Activated T-cell treated with anti-CD3 and anti-CD28 coated beads, Interleukin-2, amount 50 U/mL, for 24 hours (primary cell): ENCODE results near the gene FAM72B.
"Not testable (repeated sequence)": the region's sequence is repeated elsewhere in the genome, so short reads cannot be mapped to it uniquely, and the experiment has no call there.

ENCODE experiments used
- DNase-seq: peaks from one replicate; pipeline ENCODE4 v3.0.0-alpha.2; 2020
- H3K27ac Mint-ChIP-seq: 2 replicates; pipeline ENCODE4 v1.8.0; 2020; ENCODE audit warnings: mild to moderate bottlenecking, mixed read lengths
- H3K27me3 Mint-ChIP-seq: 2 replicates; pipeline ENCODE4 v1.8.0; 2020; ENCODE audit warnings: mixed read lengths
- H3K36me3 Mint-ChIP-seq: 2 replicates; pipeline ENCODE4 v1.8.0; 2020; ENCODE audit warnings: low read depth, mixed read lengths
- H3K4me1 Mint-ChIP-seq: 2 replicates; pipeline ENCODE4 v1.8.0; 2020; ENCODE audit warnings: low read depth, mixed read lengths
- H3K4me3 Mint-ChIP-seq: 2 replicates; pipeline ENCODE4 v1.8.0; 2020; ENCODE audit warnings: mild to moderate bottlenecking, moderate library complexity, mixed read lengths
- H3K9me3 Mint-ChIP-seq: 2 replicates; pipeline ENCODE4 v1.8.0; 2020; ENCODE audit warnings: mixed read lengths

Gene FAM72B

GRCh38 chr1:121184290-121185127, at the start of gene FAM72B, which contains the start of gene SRGAP2C:
TSS of gene FAM72B (minus strand) at chr1:121184340. CDS start at chr1:121183489, 851 bp downstream.
TSS of gene SRGAP2C (plus strand) at chr1:121184975. CDS start at chr1:121187447, 2,472 bp downstream.
- Mint-ChIP-seq H3K27ac (peak within 1 kb of the TSS; percentile 93), H3K4me3 (peak within 1 kb of the TSS; percentile 85)
- H3K4me1 Mint-ChIP-seq, H3K27me3 Mint-ChIP-seq, H3K9me3 Mint-ChIP-seq, H3K36me3 Mint-ChIP-seq: not testable (repeated sequence)
- peak; percentile 92 for DNase-seq

GRCh38 chr1:121232445-121233125, 48.4 kb upstream of the FAM72B start:
- H3K4me3 Mint-ChIP-seq, H3K9me3 Mint-ChIP-seq, H3K36me3 Mint-ChIP-seq, H3K27ac Mint-ChIP-seq, H3K4me1 Mint-ChIP-seq, H3K27me3 Mint-ChIP-seq, DNase-seq: not testable (repeated sequence)

- H3K4me1 Mint-ChIP-seq, H3K27ac Mint-ChIP-seq, H3K27me3 Mint-ChIP-seq, H3K36me3 Mint-ChIP-seq, H3K4me3 Mint-ChIP-seq, H3K9me3 Mint-ChIP-seq, DNase-seq: not testable (repeated sequence)
Observed at GRCh38 chr1:121230636-121231035, 46.5 kb upstream of the FAM72B start.

- H3K4me1 Mint-ChIP-seq, DNase-seq, H3K4me3 Mint-ChIP-seq, H3K27ac Mint-ChIP-seq, H3K27me3 Mint-ChIP-seq, H3K9me3 Mint-ChIP-seq, H3K36me3 Mint-ChIP-seq: not testable (repeated sequence)
Observed at GRCh38 chr1:121227544-121228330, 43.6 kb upstream of the FAM72B start.

- H3K4me3 Mint-ChIP-seq, H3K36me3 Mint-ChIP-seq, H3K27ac Mint-ChIP-seq, H3K27me3 Mint-ChIP-seq, DNase-seq, H3K9me3 Mint-ChIP-seq, H3K4me1 Mint-ChIP-seq: not testable (repeated sequence)
Observed at GRCh38 chr1:121226925-121227324, 42.8 kb upstream of the FAM72B start.

- H3K4me3 Mint-ChIP-seq, H3K27ac Mint-ChIP-seq, H3K9me3 Mint-ChIP-seq, H3K4me1 Mint-ChIP-seq, H3K27me3 Mint-ChIP-seq, DNase-seq, H3K36me3 Mint-ChIP-seq: not testable (repeated sequence)
Observed at GRCh38 chr1:121226295-121226904, 42.3 kb upstream of the FAM72B start.

- H3K27me3 Mint-ChIP-seq, H3K36me3 Mint-ChIP-seq, H3K4me1 Mint-ChIP-seq, H3K4me3 Mint-ChIP-seq, H3K9me3 Mint-ChIP-seq, H3K27ac Mint-ChIP-seq, DNase-seq: not testable (repeated sequence)
Observed at GRCh38 chr1:121224714-121225113, 40.6 kb upstream of the FAM72B start.

- DNase-seq, H3K4me1 Mint-ChIP-seq, H3K4me3 Mint-ChIP-seq, H3K9me3 Mint-ChIP-seq, H3K27me3 Mint-ChIP-seq, H3K27ac Mint-ChIP-seq, H3K36me3 Mint-ChIP-seq: not testable (repeated sequence)
Observed at GRCh38 chr1:121221770-121222169, 37.6 kb upstream of the FAM72B start.

GRCh38 chr1:121216676-121217075, 32.5 kb upstream of the FAM72B start:
- H3K9me3 Mint-ChIP-seq, H3K27me3 Mint-ChIP-seq, H3K4me3 Mint-ChIP-seq, DNase-seq, H3K36me3 Mint-ChIP-seq, H3K4me1 Mint-ChIP-seq, H3K27ac Mint-ChIP-seq: not testable (repeated sequence)

GRCh38 chr1:121215699-121216417, 31.7 kb upstream of the FAM72B start:
- not testable (repeated sequence) for H3K36me3 Mint-ChIP-seq, DNase-seq, H3K9me3 Mint-ChIP-seq, H3K4me1 Mint-ChIP-seq, H3K27me3 Mint-ChIP-seq, H3K4me3 Mint-ChIP-seq, H3K27ac Mint-ChIP-seq

- not testable (repeated sequence) for H3K4me3 Mint-ChIP-seq, H3K36me3 Mint-ChIP-seq, H3K4me1 Mint-ChIP-seq, H3K27me3 Mint-ChIP-seq, H3K9me3 Mint-ChIP-seq, DNase-seq, H3K27ac Mint-ChIP-seq
Observed at GRCh38 chr1:121214544-121215156, 30.5 kb upstream of the FAM72B start.

- not testable (repeated sequence) for H3K36me3 Mint-ChIP-seq, H3K4me1 Mint-ChIP-seq, H3K27me3 Mint-ChIP-seq, H3K27ac Mint-ChIP-seq, DNase-seq, H3K4me3 Mint-ChIP-seq, H3K9me3 Mint-ChIP-seq
Observed at GRCh38 chr1:121213491-121213890, 29.4 kb upstream of the FAM72B start.

GRCh38 chr1:121210778-121211177, 26.6 kb upstream of the FAM72B start:
- not testable (repeated sequence) for H3K27ac Mint-ChIP-seq, DNase-seq, H3K27me3 Mint-ChIP-seq, H3K36me3 Mint-ChIP-seq, H3K9me3 Mint-ChIP-seq, H3K4me3 Mint-ChIP-seq, H3K4me1 Mint-ChIP-seq

GRCh38 chr1:121208375-121208774, 24.2 kb upstream of the FAM72B start:
- H3K27me3 Mint-ChIP-seq, DNase-seq, H3K27ac Mint-ChIP-seq, H3K4me1 Mint-ChIP-seq, H3K9me3 Mint-ChIP-seq, H3K36me3 Mint-ChIP-seq, H3K4me3 Mint-ChIP-seq: not testable (repeated sequence)
